IMR-90 (cell line): ENCODE data around the gene GRIPAP1. TPM values are rescaled to one million over a fixed set of nuclear protein-coding genes. Genes with fewer than 3 reads are reported as not detected.

Experiments
- CTCF ChIP-seq: conservative IDR thresholded peaks from 2 replicates; pipeline ENCODE4 v1.5.1; 2012; ENCODE audit warnings: mild to moderate bottlenecking, low read depth, low read length, improper control_type of control experiment
- MAFK ChIP-seq: IDR thresholded peaks from 2 replicates; pipeline ENCODE4 v1.6.1; 2012; ENCODE audit warnings: low read depth, low read length, improper control_type of control experiment
- polyA plus RNA-seq, 3 experiments: library from polyadenylated mRNA; depleted of rRNA; stranded (reverse); fragments of >200 nt; gene quantifications; 2 replicates each; pipeline ENCODE4 v1.2.3, GENCODE V29; 2012; ENCODE audit warnings: low replicate concordance in 1 of 3
- total RNA-seq: library from RNA; depleted of rRNA; stranded (reverse); fragments of >200 nt; gene quantifications from 2 replicates; pipeline ENCODE4 v1.2.3, GENCODE V29; 2012

Gene GRIPAP1
- total and polyA plus RNA-seq, 2 of the 4 experiments (the other 2 are of a cell fraction), result 17.9 to 25.0 TPM

GRCh38 chrX:48957827-48958634, 44.0 kb downstream of the GRIPAP1 start (continued):
- no peak for TF ChIP-seq CTCF
- TF ChIP-seq MAFK, result no peak
